ENCODE results near the gene MS4A10. TPM values are rescaled to one million over a fixed set of nuclear protein-coding genes. Genes with fewer than 3 reads are reported as not detected.

Gene MS4A10
- total RNA-seq, 2 experiments from 2014 or later: not detected

DNA sequence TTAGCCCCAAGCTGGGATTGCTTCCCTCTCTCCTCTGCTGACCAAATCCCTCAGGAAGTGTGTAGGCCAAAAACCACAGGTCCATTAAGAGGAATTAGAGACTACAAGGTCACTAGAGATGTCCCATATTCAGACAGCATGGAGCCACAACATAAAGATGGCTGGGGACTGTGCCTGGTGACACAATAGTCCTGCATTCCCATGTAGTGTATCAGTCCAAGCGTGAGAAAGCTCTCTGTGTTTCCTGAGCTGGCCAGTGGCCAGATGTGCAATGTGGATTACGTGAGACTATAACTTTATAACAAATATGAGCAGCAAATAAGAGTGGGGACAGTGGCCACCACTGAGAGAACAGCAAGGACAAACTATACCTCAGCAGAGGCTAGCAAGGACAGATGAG is 7.6 kb upstream of the MS4A10 start:
- DNase-seq (no peak), ATAC-seq (no peak)
- Mint-ChIP-seq H3K4me3 (no peak overlapping the region), H3K36me3 (ENCODE audit: low read depth) (no peaks in the 10 kb centered on the region), H3K4me1 (peaks cover 7% of the 10 kb centered on the region), H3K27me3 (no peaks in the 10 kb centered on the region), H3K27ac (no peak overlapping the region), H3K9me3 (ENCODE audit: low read depth) (no peaks in the 10 kb centered on the region)
- CTCF ChIA-PET: interaction anchor here (1.1 to 7.9 kb wide), 6 partner anchors 13 to 122 kb away, joined by 3 to 105 read pairs (median 7); no protein-coding TSS in a partner anchor
- intact Hi-C loops (cut with DNase I, micrococcal nuclease): loop anchor here (5.0 kb wide), 3 partner anchors 55 to 410 kb away; no protein-coding TSS in a partner anchor
- POLR2A ChIA-PET: no interaction called here

DNA sequence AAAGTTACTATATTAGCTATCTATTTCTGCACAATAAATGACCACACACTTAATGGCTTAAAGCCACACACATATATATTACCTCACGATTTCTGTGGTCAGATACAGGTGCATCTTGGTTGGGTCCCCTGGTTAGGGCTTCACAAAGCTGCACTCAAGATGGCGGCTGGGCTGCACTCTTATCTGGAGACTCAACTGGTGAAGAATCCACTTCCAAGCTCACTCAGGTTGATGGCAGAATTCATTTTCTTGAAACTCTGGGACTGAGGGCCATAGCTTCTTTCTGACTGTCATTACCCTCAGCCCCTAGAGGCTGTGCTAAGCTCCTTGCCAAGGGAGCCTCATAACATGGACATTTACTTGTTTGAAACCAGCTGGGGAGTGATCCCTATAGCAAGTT is 5.1 kb upstream of the MS4A10 start:
- Mint-ChIP-seq H3K9me3 (ENCODE audit: low read depth) (no peaks in the 10 kb centered on the region), H3K36me3 (ENCODE audit: low read depth) (no peaks in the 10 kb centered on the region), H3K27me3 (no peaks in the 10 kb centered on the region), H3K4me1 (peaks cover 5% of the 10 kb centered on the region), H3K27ac (no peak overlapping the region), H3K4me3 (no peak overlapping the region)
- DNase-seq (no peak), ATAC-seq (no peak)
- ChIA-PET POLR2A (no interaction called here), CTCF (interaction anchor here (0.6 to 7.9 kb wide), 4 partner anchors 11 to 110 kb away, joined by 3 to 105 read pairs (median 4); no protein-coding TSS in a partner anchor)
- intact Hi-C loops (cut with DNase I, micrococcal nuclease): no loop called here

DNA sequence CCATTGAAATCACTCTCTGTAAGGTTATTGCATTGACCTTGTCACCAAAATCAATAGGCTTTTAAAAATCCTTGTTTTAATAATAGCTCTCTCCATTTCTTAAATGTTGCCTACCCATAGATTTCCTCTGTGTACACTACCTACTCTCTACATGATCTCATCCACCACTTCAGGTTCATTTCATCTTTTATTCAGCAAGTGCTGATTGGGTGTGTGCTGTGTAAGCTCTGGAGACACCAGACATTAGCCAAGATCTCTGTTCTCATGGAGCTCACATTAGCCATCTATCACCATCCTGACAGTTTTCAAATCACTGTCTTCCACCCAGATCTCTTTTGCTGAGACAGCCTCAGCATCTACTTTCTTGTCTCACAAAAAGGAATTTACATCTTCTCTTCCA is 4.4 kb upstream of the MS4A10 start:
- DNase-seq: no peak
- no peaks in the 10 kb centered on the region for H3K4me1 Mint-ChIP-seq
- no peak overlapping the region for H3K27ac Mint-ChIP-seq
- H3K4me3 Mint-ChIP-seq: no peak overlapping the region
- intact Hi-C loops (cut with DNase I, micrococcal nuclease): no loop called here
- ChIA-PET CTCF (interaction anchor here (0.9 to 7.9 kb wide), 2 partner anchors 17 to 51 kb away, joined by 6 to 105 read pairs; no protein-coding TSS in a partner anchor), POLR2A (no interaction called here)
- H3K27me3 Mint-ChIP-seq: no peaks in the 10 kb centered on the region
- H3K36me3 Mint-ChIP-seq (ENCODE audit: low read depth): no peaks in the 10 kb centered on the region
- ATAC-seq: no peak
- no peaks in the 10 kb centered on the region for H3K9me3 Mint-ChIP-seq (ENCODE audit: low read depth)

DNA sequence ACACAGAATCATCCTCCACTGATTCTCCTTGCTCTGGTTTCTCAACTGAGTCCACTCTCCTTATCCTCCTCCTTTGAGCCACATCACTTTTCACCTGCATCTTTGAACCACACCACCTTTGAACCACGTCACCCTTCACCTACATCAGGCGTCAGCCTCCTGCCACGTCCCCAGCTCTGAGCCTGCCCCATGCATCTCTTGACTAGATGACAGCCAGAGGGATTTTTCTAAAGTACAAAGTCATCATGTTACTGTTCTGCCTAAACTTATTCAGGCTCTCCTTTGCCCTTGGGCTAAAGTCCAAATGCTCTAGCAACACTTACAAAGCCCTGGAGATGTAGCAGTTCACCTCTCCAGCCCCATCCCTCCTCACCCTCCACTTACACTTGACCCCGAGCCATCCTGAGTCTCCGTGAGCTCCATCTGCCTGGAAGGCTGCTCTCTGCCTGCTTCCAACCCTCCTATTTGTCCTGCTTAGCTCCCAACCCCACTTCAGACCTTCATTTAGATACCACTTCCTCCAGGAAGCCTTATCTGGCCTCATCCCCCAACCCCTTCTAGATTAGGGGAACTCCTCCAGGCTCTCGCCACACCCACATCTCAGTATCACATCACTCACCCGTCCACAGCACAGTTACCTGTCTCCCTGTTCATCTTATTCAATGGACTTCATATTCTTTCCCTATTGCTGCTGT is 3.7 kb upstream of the MS4A10 start:
- ATAC-seq (no peak), DNase-seq (no peak)
- Mint-ChIP-seq H3K4me1 (no peaks in the 10 kb centered on the region), H3K9me3 (ENCODE audit: low read depth) (no peaks in the 10 kb centered on the region), H3K4me3 (no peak overlapping the region), H3K27ac (no peak overlapping the region), H3K27me3 (no peaks in the 10 kb centered on the region), H3K36me3 (ENCODE audit: low read depth) (no peaks in the 10 kb centered on the region)
- intact Hi-C loops (cut with DNase I, micrococcal nuclease): no loop called here
- CTCF ChIA-PET: interaction anchor here (7.9 kb wide), 1 partner anchor 17 kb away, joined by 105 read pairs; no protein-coding TSS in a partner anchor
- POLR2A ChIA-PET: no interaction called here

DNA sequence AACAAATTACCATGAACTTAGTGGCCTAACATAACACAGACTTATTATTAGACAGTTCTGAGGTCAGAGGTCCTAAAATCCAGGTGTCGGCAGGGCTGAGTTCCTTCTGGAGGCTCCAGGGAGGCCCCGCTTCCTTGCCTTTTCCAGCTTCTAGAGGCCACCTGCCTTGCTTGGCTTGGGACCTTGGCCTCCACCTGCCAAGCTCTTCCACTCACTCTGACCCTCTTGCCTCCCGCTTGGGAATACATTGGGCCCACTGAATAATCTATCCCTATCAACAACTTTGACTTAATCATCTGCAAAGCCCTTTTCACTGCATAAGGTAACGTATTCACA is 3.2 kb upstream of the MS4A10 start:
- Mint-ChIP-seq H3K36me3 (ENCODE audit: low read depth) (no peaks in the 10 kb centered on the region), H3K27ac (no peak overlapping the region), H3K4me1 (no peaks in the 10 kb centered on the region), H3K27me3 (no peaks in the 10 kb centered on the region), H3K4me3 (no peak overlapping the region), H3K9me3 (ENCODE audit: low read depth) (no peaks in the 10 kb centered on the region)
- DNase-seq (no peak), ATAC-seq (no peak)
- POLR2A ChIA-PET: no interaction called here
- intact Hi-C loops (cut with DNase I, micrococcal nuclease): no loop called here
- CTCF ChIA-PET: interaction anchor here (0.9 kb wide), 1 partner anchor 14 kb away, joined by 4 read pairs; no protein-coding TSS in a partner anchor

DNA sequence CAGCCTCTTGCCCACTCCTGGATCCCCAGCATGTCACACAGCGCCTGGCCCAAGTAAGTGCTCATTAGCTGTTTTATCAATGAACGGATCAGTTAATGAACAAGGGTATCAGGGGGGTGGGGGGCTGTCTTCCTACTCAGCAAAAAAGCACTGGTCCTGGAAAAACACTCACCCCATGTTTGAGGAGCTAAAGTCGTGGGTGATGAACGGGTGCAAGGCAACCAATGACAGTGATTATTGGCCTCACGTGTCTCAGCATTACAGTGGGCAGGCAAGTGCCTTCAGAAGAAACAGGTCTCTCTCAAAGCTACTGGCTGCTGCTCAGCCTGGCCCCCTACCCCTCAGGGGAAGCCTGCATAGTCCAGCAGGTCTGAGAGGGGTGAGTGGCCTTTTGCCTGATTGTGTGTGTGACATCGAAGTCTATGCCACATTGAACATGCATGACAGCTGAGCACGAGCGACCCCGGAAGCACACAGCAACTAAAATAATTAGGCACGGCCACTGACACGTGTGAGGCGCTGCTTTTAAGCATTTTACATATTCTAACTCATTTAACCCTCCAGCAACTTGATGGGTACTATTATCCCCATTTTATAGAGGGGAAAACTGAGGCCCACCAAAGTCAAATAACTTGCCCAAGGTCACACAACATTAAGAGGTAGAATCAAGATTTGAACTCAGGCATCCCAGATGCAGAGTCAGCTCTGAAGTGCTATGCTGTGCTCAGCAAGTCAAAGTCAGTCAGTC is 2.6 kb upstream of the MS4A10 start:
- no peaks in the 10 kb centered on the region for H3K27me3 Mint-ChIP-seq
- ChIA-PET POLR2A (no interaction called here), CTCF (interaction anchor here (0.9 kb wide), 1 partner anchor 15 kb away, joined by 4 read pairs; no protein-coding TSS in a partner anchor)
- H3K4me3 Mint-ChIP-seq: no peak overlapping the region
- H3K27ac Mint-ChIP-seq: no peak overlapping the region
- DNase-seq (no peak), ATAC-seq (no peak)
- H3K36me3 Mint-ChIP-seq (ENCODE audit: low read depth): no peaks in the 10 kb centered on the region
- H3K9me3 Mint-ChIP-seq (ENCODE audit: low read depth): no peaks in the 10 kb centered on the region
- intact Hi-C loops (cut with DNase I, micrococcal nuclease): no loop called here
- no peaks in the 10 kb centered on the region for H3K4me1 Mint-ChIP-seq

DNA sequence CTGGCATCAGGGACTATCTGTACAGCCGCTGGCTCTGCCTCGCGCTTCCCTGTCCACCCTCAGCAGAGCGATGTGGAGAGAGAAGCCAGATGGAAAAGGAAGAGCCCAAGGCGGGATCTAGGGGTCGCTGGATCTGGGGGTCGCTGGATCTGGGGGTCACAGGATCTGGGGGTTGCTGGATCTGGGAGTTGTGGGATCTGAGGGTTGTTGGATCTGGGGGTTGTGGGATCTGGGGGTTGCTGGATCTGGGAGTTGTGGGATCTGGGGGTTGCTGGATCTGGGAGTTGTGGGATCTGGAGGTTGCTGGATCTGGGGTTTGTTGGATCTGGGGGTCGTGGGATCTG is 2.0 kb upstream of the MS4A10 start:
- intact Hi-C loops (cut with DNase I, micrococcal nuclease): no loop called here
- Mint-ChIP-seq H3K27ac (no peak overlapping the region), H3K4me1 (no peaks in the 10 kb centered on the region), H3K9me3 (ENCODE audit: low read depth) (no peaks in the 10 kb centered on the region), H3K4me3 (no peak overlapping the region), H3K36me3 (ENCODE audit: low read depth) (no peaks in the 10 kb centered on the region), H3K27me3 (no peaks in the 10 kb centered on the region)
- DNase-seq (no peak), ATAC-seq (no peak)
- ChIA-PET POLR2A (no interaction called here), CTCF (interaction anchor here (0.9 kb wide), 1 partner anchor 15 kb away, joined by 4 read pairs; no protein-coding TSS in a partner anchor)

DNA sequence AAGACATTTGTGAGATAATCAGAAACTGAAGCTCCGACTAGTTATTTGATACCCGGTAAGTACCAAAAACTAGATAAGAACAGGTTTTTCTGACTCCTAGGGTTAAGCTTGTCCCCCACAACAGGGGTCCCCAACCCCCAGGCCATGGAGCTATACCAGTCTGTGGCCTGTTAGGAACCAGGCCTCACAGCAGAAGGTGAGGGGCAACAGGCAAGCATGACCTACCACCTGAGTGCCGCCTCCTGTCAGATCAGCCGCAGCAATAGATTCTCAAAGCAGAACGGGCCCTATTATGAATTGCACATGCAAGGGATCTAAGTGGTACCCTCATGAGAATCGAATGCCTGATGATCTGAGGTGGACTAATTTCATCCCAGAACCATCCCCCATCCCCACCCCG is 1.2 kb upstream of the MS4A10 start:
- intact Hi-C loops (cut with DNase I, micrococcal nuclease): no loop called here
- Mint-ChIP-seq H3K9me3 (ENCODE audit: low read depth) (no peaks in the 10 kb centered on the region), H3K36me3 (ENCODE audit: low read depth) (no peaks in the 10 kb centered on the region), H3K4me1 (no peaks in the 10 kb centered on the region), H3K27ac (no peak overlapping the region), H3K4me3 (no peak overlapping the region), H3K27me3 (no peaks in the 10 kb centered on the region)
- ChIA-PET CTCF (no interaction called here), POLR2A (no interaction called here)
- no peak for ATAC-seq
- no peak for DNase-seq

DNA sequence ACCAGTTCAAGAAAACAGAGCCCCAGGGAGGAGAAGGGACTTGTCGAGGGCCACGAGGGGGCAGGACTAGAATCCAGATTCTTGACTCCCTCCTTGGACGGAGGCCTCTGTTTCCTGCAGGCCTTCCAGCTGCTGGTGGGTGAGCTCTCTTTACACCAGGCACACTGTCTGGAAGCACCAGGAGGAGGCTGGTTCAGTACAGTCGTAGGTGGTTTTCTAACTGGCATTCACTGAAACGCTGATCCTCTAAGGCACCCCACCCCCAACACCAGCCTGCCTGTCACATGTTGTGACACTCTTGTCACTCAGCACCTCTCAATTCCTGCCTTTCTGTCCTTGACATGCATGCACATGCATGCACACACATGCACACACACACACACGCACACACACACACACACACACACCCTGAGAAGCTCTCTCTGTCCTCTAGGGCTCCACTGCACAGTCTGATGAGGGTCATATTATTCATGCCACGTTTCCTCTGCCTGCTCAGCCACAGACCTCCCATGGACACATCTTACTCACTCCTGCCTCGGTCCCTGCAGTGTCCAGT is 751 bp downstream of the MS4A10 start:
- ChIA-PET POLR2A (no interaction called here), CTCF (no interaction called here)
- intact Hi-C loops (cut with DNase I, micrococcal nuclease): no loop called here
- no peaks in the 10 kb centered on the region for H3K4me1 Mint-ChIP-seq
- H3K27ac Mint-ChIP-seq: no peak overlapping the region
- H3K4me3 Mint-ChIP-seq: no peak overlapping the region
- H3K27me3 Mint-ChIP-seq: no peaks in the 10 kb centered on the region
- H3K9me3 Mint-ChIP-seq (ENCODE audit: low read depth): no peaks in the 10 kb centered on the region
- no peak for ATAC-seq
- no peak for DNase-seq
- H3K36me3 Mint-ChIP-seq (ENCODE audit: low read depth): no peaks in the 10 kb centered on the region

DNA sequence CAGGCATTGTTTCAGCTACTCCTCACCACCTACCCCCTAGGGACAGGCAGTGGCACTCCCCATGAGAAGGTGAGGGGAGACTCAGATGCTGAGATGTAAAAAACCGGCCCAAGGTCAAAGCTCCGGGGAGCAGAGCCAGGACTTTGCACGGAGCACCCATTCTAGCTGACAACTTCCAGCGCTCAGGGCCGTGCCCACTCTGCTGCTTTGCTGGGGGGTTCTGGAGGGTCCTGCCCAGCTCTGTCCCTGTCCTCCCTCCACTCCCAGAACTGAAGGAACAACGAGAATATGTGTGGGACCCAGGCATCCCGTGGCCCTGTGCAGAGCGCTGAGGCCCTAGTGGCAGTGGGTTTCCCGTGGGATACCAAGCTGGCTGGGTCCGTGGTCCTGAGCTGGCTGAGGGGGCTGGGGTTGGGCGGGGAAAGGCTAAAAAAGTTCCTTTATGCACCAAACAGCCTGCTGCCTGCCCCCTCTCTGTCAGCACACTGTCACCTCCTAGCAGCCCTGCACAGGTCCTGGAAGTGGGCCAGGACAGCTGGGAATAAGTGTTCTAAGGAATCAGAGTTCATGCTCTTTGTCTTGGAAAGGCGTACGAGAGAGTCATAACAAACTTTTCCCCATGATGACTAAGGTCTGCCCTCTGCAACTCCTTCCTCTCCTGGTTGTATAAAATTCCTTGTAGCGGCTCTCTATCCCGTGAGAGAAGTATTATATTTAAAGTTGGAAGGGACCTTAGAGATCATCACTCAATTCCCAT is 1.9 kb downstream of the MS4A10 start:
- no peak for ATAC-seq

DNA sequence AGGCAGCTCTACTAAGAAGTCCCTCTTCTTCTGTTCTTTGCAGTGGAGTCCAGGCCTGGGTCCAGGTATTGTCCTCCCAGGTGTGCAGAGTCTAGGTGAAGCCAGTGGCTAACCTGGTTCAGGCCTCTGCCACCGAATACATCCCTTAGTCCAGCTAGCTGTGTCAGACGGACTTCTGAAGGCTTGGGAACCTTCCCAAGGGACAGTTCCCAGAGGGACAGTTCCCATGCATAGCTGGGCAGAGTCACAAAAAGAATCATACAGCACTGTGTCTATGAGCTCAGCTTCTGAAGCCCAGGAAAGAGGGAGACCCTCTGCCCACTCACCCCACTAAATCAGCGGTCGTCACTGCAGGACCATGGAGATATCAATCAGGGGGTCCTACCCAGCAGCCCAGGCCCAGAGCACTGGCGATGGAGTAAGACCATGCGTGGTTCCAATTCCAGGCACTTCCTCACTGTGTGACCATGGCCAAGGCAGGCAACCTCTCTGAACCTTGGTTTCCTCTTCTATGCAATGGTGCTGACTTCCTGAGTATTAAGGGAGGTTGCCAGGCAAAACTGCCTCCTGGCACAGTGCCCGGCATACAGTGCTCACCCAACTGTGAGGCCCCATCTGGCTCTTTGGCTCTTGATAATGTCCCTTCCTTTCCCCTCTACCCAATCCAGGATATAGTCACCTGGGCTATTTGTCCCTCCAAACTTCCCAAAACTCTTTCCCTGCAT is 3.4 kb downstream of the MS4A10 start:
- Mint-ChIP-seq H3K27ac (no peak overlapping the region), H3K4me3 (no peak overlapping the region), H3K4me1 (no peaks in the 10 kb centered on the region), H3K9me3 (ENCODE audit: low read depth) (no peaks in the 10 kb centered on the region), H3K36me3 (ENCODE audit: low read depth) (no peaks in the 10 kb centered on the region), H3K27me3 (no peaks in the 10 kb centered on the region)
- intact Hi-C loops (cut with DNase I, micrococcal nuclease): no loop called here
- ChIA-PET CTCF (no interaction called here), POLR2A (no interaction called here)
- DNase-seq: no peak
- no peak for ATAC-seq

More for the DNA sequence above, 1.9 kb downstream of the MS4A10 start:
- Mint-ChIP-seq H3K4me1 (no peaks in the 10 kb centered on the region), H3K27ac (no peak overlapping the region), H3K9me3 (ENCODE audit: low read depth) (no peaks in the 10 kb centered on the region), H3K4me3 (no peak overlapping the region), H3K27me3 (no peaks in the 10 kb centered on the region), H3K36me3 (ENCODE audit: low read depth) (no peaks in the 10 kb centered on the region)
- POLR2A ChIA-PET: no interaction called here
- intact Hi-C loops (cut with DNase I, micrococcal nuclease): no loop called here
- no peak for DNase-seq
- CTCF ChIA-PET: no interaction called here

All from activated CD4-positive, alpha-beta T cell treated with anti-CD3 and anti-CD28 coated beads for 36 hours (primary cell).